ENCODE data around the gene ANXA2R.
A peak's percentile ranks its signal among the peaks of the same experiment; 100 is the strongest.
"Not testable (repeated sequence)": the region's sequence is repeated elsewhere in the genome, so short reads cannot be mapped to it uniquely, and the experiment has no call there.

Gene ANXA2R

DNA sequence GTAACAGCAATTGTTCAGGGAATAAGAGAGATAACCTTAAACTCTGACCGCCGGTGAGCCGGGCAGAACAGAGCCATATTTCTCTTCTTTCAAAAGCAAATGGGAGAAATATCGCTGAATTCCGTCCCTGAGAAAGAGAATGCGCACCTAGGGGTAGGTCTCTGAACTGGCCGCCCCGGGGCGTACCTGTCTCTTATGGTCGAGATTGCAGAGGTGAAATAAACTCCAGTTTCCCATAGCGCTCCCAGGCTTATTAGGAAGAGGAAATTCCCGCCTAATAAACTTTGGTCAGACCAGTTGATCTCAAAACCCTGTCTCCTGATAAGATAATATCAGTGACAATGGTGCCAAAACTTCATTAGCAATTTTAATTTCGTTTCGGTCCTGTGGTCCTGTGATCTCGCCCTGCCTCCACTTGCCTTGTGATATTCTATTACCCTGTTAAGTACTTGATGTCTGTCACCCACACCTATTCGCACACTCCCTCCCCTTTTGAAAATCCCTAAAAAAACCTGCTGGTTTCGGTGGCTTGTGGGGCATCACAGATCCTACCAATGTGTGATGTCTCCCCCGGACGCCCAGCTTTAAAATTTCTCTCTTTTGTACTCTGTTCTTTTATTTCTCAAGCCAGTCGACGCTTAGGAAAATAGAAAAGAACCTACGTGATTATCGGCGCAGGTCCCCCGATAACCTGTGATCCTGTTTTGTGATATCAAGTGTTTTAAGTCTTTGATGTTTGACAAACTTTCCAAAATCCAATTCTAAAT, 14.8 kb downstream of the ANXA2R start:
- not testable (repeated sequence) for H3K4me3 ChIP-seq (ENCODE audit: low read length); H3K27me3 ChIP-seq (replicated peaks; ENCODE audit: control insufficient read depth, insufficient read depth, low read length); H3K36me3 ChIP-seq (ENCODE audit: control insufficient read depth, insufficient read depth, low read length, severe bottlenecking); H3K9me3 ChIP-seq (ENCODE audit: control insufficient read depth, low read length); H3K9ac ChIP-seq (ENCODE audit: low read length); DNase-seq (ENCODE audit: low read depth)
- H3K4me1 ChIP-seq (ENCODE audit: control insufficient read depth, insufficient read depth, low read length): peaks cover 18% of the 10 kb centered on the region

DNA sequence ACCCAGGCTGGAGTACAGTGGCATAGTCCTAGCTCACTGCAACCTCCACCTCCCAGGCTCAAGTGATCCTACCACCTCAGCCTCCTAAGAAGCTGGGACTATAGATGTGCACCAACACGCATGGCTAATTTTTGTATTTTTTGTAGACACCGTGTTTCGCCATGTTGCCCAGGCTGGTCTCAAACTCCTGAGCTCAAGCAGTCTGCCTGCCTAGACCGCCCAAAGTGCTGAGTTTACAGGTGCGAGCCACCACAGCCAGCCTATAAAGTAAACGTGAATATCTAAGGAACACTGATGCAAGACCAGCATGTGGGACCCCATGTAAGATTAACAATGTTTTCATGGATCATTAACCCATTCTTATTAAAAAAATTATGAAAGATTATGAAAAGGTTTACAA, 15.9 kb downstream of the ANXA2R start:
- Histone ChIP-seq H3K4me3 (ENCODE audit: low read length) (no peak overlapping the region), H3K27me3 (replicated peaks; ENCODE audit: control insufficient read depth, insufficient read depth, low read length) (no peaks in the 10 kb centered on the region), H3K4me1 (ENCODE audit: control insufficient read depth, insufficient read depth, low read length) (peaks cover 13% of the 10 kb centered on the region), H3K36me3 (ENCODE audit: control insufficient read depth, insufficient read depth, low read length, severe bottlenecking) (no peaks in the 10 kb centered on the region), H3K9ac (ENCODE audit: low read length) (no peak overlapping the region), H3K9me3 (ENCODE audit: control insufficient read depth, low read length) (no peaks in the 10 kb centered on the region)
- no peak for DNase-seq (ENCODE audit: low read depth)

- no peaks in the 10 kb centered on the region for H3K36me3 ChIP-seq (ENCODE audit: control insufficient read depth, insufficient read depth, low read length, severe bottlenecking)
- no peaks in the 10 kb centered on the region for H3K27me3 ChIP-seq (replicated peaks; ENCODE audit: control insufficient read depth, insufficient read depth, low read length)
- H3K9ac ChIP-seq (ENCODE audit: low read length): no peak overlapping the region
- H3K9me3 ChIP-seq (ENCODE audit: control insufficient read depth, low read length): no peaks in the 10 kb centered on the region
- no peak overlapping the region for H3K4me3 ChIP-seq (ENCODE audit: low read length)
- peaks cover 17% of the 10 kb centered on the region for H3K4me1 ChIP-seq (ENCODE audit: control insufficient read depth, insufficient read depth, low read length)
- DNase-seq (ENCODE audit: low read depth): no peak
Measured at GRCh38 chr5:43021151-43021550, 19.0 kb downstream of the ANXA2R start.

- Histone ChIP-seq H3K9ac (ENCODE audit: low read length) (peak overlapping the region; percentile 96), H3K36me3 (ENCODE audit: control insufficient read depth, insufficient read depth, low read length, severe bottlenecking) (no peaks in the 10 kb centered on the region), H3K9me3 (ENCODE audit: control insufficient read depth, low read length) (no peaks in the 10 kb centered on the region), H3K27me3 (replicated peaks; ENCODE audit: control insufficient read depth, insufficient read depth, low read length) (no peaks in the 10 kb centered on the region), H3K4me1 (ENCODE audit: control insufficient read depth, insufficient read depth, low read length) (peaks cover 17% of the 10 kb centered on the region), H3K4me3 (ENCODE audit: low read length) (peak overlapping the region; percentile 94)
- peak; percentile 74 for DNase-seq (ENCODE audit: low read depth)
Measured at GRCh38 chr5:43020399-43020746, 19.7 kb downstream of the ANXA2R start.

- Histone ChIP-seq H3K9ac (ENCODE audit: low read length) (peak overlapping the region; percentile 96), H3K4me3 (ENCODE audit: low read length) (peak overlapping the region; percentile 94), H3K27me3 (replicated peaks; ENCODE audit: control insufficient read depth, insufficient read depth, low read length) (no peaks in the 10 kb centered on the region), H3K4me1 (ENCODE audit: control insufficient read depth, insufficient read depth, low read length) (peaks cover 17% of the 10 kb centered on the region), H3K9me3 (ENCODE audit: control insufficient read depth, low read length) (no peaks in the 10 kb centered on the region), H3K36me3 (ENCODE audit: control insufficient read depth, insufficient read depth, low read length, severe bottlenecking) (no peaks in the 10 kb centered on the region)
- DNase-seq (ENCODE audit: low read depth): peak; percentile 86
Measured at GRCh38 chr5:43019614-43020398, 20.3 kb downstream of the ANXA2R start.

GRCh38 chr5:43019291-43019613, 20.9 kb downstream of the ANXA2R start:
- Histone ChIP-seq H3K27me3 (replicated peaks; ENCODE audit: control insufficient read depth, insufficient read depth, low read length) (no peaks in the 10 kb centered on the region), H3K9ac (ENCODE audit: low read length) (peak overlapping the region; percentile 96), H3K4me3 (ENCODE audit: low read length) (peak overlapping the region; percentile 94), H3K4me1 (ENCODE audit: control insufficient read depth, insufficient read depth, low read length) (peaks cover 17% of the 10 kb centered on the region), H3K36me3 (ENCODE audit: control insufficient read depth, insufficient read depth, low read length, severe bottlenecking) (no peaks in the 10 kb centered on the region), H3K9me3 (ENCODE audit: control insufficient read depth, low read length) (no peaks in the 10 kb centered on the region)
- DNase-seq (ENCODE audit: low read depth): no peak

- Histone ChIP-seq H3K27me3 (replicated peaks; ENCODE audit: control insufficient read depth, insufficient read depth, low read length) (no peaks in the 10 kb centered on the region), H3K9me3 (ENCODE audit: control insufficient read depth, low read length) (no peaks in the 10 kb centered on the region), H3K4me1 (ENCODE audit: control insufficient read depth, insufficient read depth, low read length) (peaks cover 17% of the 10 kb centered on the region), H3K9ac (ENCODE audit: low read length) (peak overlapping the region; percentile 96), H3K4me3 (ENCODE audit: low read length) (peak overlapping the region; percentile 94), H3K36me3 (ENCODE audit: control insufficient read depth, insufficient read depth, low read length, severe bottlenecking) (no peaks in the 10 kb centered on the region)
- peak; percentile 61 for DNase-seq (ENCODE audit: low read depth)
Measured at GRCh38 chr5:43017428-43017815, 22.7 kb downstream of the ANXA2R start.

DNA sequence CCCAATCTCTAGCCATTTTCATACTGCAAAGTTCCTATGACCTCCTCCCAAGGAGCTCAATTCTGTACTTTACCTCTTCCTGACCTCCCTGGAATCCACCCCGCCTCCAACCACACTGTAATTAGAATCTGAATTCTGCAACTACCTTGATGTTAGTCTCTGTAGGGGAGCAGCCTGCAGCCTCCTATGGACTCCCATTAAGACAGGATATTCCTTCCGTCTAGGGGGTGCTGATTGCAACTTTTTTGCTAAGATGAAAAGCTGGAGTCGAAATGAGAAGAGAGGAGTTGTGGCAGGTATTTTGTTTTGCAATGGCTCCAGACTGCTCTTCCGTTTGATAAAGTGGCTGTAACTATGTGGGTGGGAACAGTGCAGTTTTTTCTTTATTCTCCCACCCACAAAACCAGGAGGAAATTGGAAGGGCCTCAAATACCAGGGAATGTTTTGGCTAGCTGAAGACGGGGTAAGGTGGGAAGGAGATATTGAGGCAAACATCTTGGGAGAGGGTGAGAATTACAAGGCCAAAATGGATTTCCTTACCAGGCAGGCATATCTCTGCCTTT, 23.8 kb downstream of the ANXA2R start:
- DNase-seq (ENCODE audit: low read depth): no peak
- Histone ChIP-seq H3K27me3 (replicated peaks; ENCODE audit: control insufficient read depth, insufficient read depth, low read length) (no peaks in the 10 kb centered on the region), H3K9me3 (ENCODE audit: control insufficient read depth, low read length) (no peaks in the 10 kb centered on the region), H3K36me3 (ENCODE audit: control insufficient read depth, insufficient read depth, low read length, severe bottlenecking) (no peaks in the 10 kb centered on the region), H3K9ac (ENCODE audit: low read length) (no peak overlapping the region), H3K4me3 (ENCODE audit: low read length) (no peak overlapping the region), H3K4me1 (ENCODE audit: control insufficient read depth, insufficient read depth, low read length) (peaks cover 17% of the 10 kb centered on the region)

DNA sequence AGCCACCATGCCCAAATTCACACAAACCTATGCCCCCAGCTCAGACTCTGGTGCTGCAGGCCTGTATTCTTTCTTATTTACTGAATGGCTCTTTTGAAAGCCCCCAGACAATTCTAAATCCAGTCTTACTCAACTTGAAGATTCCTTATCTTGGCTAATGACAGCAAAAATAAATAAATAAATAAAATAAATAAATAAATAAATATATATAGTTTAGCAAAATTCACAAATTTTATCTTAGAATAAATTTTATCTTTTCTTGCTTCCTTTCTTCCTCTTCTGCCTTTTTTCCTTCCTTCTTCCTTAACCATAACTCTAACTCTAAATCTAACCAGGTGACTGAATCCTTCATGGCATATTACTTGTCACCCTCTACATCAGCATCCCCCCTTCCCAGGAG, 25.6 kb downstream of the ANXA2R start:
- Histone ChIP-seq H3K9me3 (ENCODE audit: control insufficient read depth, low read length) (no peaks in the 10 kb centered on the region), H3K9ac (ENCODE audit: low read length) (no peak overlapping the region), H3K36me3 (ENCODE audit: control insufficient read depth, insufficient read depth, low read length, severe bottlenecking) (no peaks in the 10 kb centered on the region), H3K4me3 (ENCODE audit: low read length) (no peak overlapping the region), H3K27me3 (replicated peaks; ENCODE audit: control insufficient read depth, insufficient read depth, low read length) (no peaks in the 10 kb centered on the region), H3K4me1 (ENCODE audit: control insufficient read depth, insufficient read depth, low read length) (peaks cover 20% of the 10 kb centered on the region)
- DNase-seq (ENCODE audit: low read depth): no peak

DNA sequence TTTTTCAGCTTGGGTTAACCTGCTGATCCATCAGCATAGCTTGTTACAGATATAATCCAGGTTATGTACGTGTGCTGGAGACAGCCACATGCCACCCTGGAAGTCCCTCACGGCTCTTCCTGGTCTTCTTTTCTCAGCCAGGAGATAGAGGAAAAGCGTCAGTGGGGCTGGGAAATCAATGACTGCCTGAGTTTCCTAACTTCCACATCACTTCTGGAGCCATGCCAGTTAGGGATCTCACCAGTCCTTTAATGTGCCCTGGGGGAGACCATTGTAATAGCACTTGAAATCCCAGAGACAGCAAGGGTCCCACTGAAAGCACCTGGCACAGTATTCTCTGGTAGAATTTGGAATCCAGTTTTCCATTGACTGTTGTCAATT, 29.2 kb downstream of the ANXA2R start:
- no peaks in the 10 kb centered on the region for H3K27me3 ChIP-seq (replicated peaks; ENCODE audit: control insufficient read depth, insufficient read depth, low read length)
- no peak overlapping the region for H3K4me3 ChIP-seq (ENCODE audit: low read length)
- H3K9ac ChIP-seq (ENCODE audit: low read length): no peak overlapping the region
- no peak for DNase-seq (ENCODE audit: low read depth)
- no peaks in the 10 kb centered on the region for H3K9me3 ChIP-seq (ENCODE audit: control insufficient read depth, low read length)
- peaks cover 8% of the 10 kb centered on the region for H3K4me1 ChIP-seq (ENCODE audit: control insufficient read depth, insufficient read depth, low read length)
- H3K36me3 ChIP-seq (ENCODE audit: control insufficient read depth, insufficient read depth, low read length, severe bottlenecking): no peaks in the 10 kb centered on the region

GRCh38 chr5:43008363-43009153, 31.6 kb downstream of the ANXA2R start:
- H3K36me3 ChIP-seq (ENCODE audit: control insufficient read depth, insufficient read depth, low read length, severe bottlenecking): no peaks in the 10 kb centered on the region
- peak overlapping the region; percentile 96 for H3K9ac ChIP-seq (ENCODE audit: low read length)
- peaks cover 8% of the 10 kb centered on the region for H3K4me1 ChIP-seq (ENCODE audit: control insufficient read depth, insufficient read depth, low read length)
- peak; percentile 55 for DNase-seq (ENCODE audit: low read depth)
- no peaks in the 10 kb centered on the region for H3K27me3 ChIP-seq (replicated peaks; ENCODE audit: control insufficient read depth, insufficient read depth, low read length)
- no peaks in the 10 kb centered on the region for H3K9me3 ChIP-seq (ENCODE audit: control insufficient read depth, low read length)
- peak overlapping the region; percentile 89 for H3K4me3 ChIP-seq (ENCODE audit: low read length)
